HCT116 (cell line): Measurements from ENCODE around the gene RNGTT. TPM values are rescaled to one million over a fixed set of nuclear protein-coding genes. Genes with fewer than 3 reads are reported as not detected.

Source experiments
- ATAC-seq: fragments of 200-7000 bp; cut with Tn5 transposase; 2 replicates; pipeline ENCODE4 v1.9.1; 2020; ENCODE audit warnings: mild to moderate bottlenecking, moderate library complexity
- Bru-seq: library from RNA; stranded (reverse); fragments of 400-500 nt; gene quantifications from one replicate; lab custom pipeline; 2021; lab: Mats Ljungman, UMichigan
- BruChase-seq, 2 experiments: library from RNA; stranded (reverse); fragments of 400-500 nt; gene quantifications; one replicate each; lab custom pipeline; 2021; lab: Mats Ljungman, UMichigan
- BruUV-seq: library from RNA; stranded (reverse); fragments of 400-500 nt; replicated peaks from 2 replicates; lab custom pipeline; 2021; lab: Mats Ljungman, UMichigan
- CTCF ChIA-PET: fragments of 300-600 bp; sonication (Branson Sonifier 250); formaldehyde crosslinking; loops from one replicate; lab custom pipeline; 2021; ENCODE audit warnings: antibody characterized with exemption; lab: Charles Lee
- POLR2A ChIA-PET: fragments of 300-600, 350-600 bp; sonication (Branson Sonifier 250); formaldehyde crosslinking; loops from one replicate; lab custom pipeline; 2021; ENCODE audit warnings: antibody characterized with exemption; lab: Charles Lee
- RAD21 ChIA-PET, 2 experiments: fragments of 300-600 bp; sonication (Branson Sonifier 250); formaldehyde crosslinking; loops; one replicate each; lab custom pipeline; 2023; ENCODE audit warnings: low total read pairs in 2 of 2; ENCODE audit not compliant: uncharacterized antibody in 2 of 2, unreplicated experiment in 2 of 2, low non-redundant PET in 1 of 2; lab: Charles Lee
- DNase-seq: peaks from one replicate; pipeline ENCODE4 v3.0.0-alpha.2; 2010; ENCODE audit warnings: low read depth, low spot score
- H2AFZ ChIP-seq: fragments of 200-600 bp; shearing (Covaris generic), sonication (generic); 2 replicates; pipeline ENCODE4 v1.6.1; 2017; ENCODE audit warnings: low read depth, mixed run types, mixed read lengths, antibody characterized with exemption, low read length; ENCODE audit not compliant: poor library complexity, severe bottlenecking
- H3K27ac ChIP-seq: 2 replicates; pipeline ENCODE4 v1.5.1; 2012; ENCODE audit warnings: low read depth, low read length
- H3K27me3 ChIP-seq: fragments of 200-600 bp; sonication (generic); 2 replicates; pipeline ENCODE4 v1.6.1; 2016; ENCODE audit warnings: mixed run types, low read length, mixed read lengths; ENCODE audit not compliant: insufficient read depth
- H3K36me3 ChIP-seq, 2 experiments: fragments of 200-500 bp in 1 of 2; fragments of 200-600 bp in 1 of 2; sonication (Bioruptor generic) in 1 of 2; sonication (generic) in 1 of 2; 2 replicates each; pipeline versions ENCODE4 v1.5.1 to v1.6.1; 2014 to 2016; ENCODE audit warnings: low read length in 2 of 2, inconsistent platforms in 1 of 2, mixed read lengths in 1 of 2, mixed run types in 1 of 2; ENCODE audit not compliant: insufficient read depth in 2 of 2, control insufficient read depth in 1 of 2
- H3K4me1 ChIP-seq, 2 experiments: fragments of 200-600 bp in 1 of 2; sonication (generic) in 1 of 2; 2 replicates each; pipeline versions ENCODE4 v1.5.1 to v1.6.1; 2012 to 2017; ENCODE audit warnings: low read length in 2 of 2, inconsistent platforms in 1 of 2, mild to moderate bottlenecking in 1 of 2, mixed read lengths in 1 of 2, mixed run types in 1 of 2, moderate library complexity in 1 of 2; ENCODE audit not compliant: insufficient read depth in 2 of 2, control insufficient read depth in 1 of 2
- H3K4me2 ChIP-seq: fragments of 200-600 bp; sonication (generic); 2 replicates; pipeline ENCODE4 v1.6.1; 2017; ENCODE audit warnings: mixed run types, low read length, mixed read lengths
- H3K4me3 ChIP-seq, 2 experiments: fragments of 200-600 bp in 1 of 2; sonication (generic) in 1 of 2; replicated peaks in 1 of 2; 2 replicates each; pipeline ENCODE4 v1.5.1; 2011 to 2016; ENCODE audit warnings: low read length in 2 of 2, control low read depth in 1 of 2, low read depth in 1 of 2, mild to moderate bottlenecking in 1 of 2, mixed read lengths in 1 of 2, mixed run types in 1 of 2
- H3K79me2 ChIP-seq: fragments of 200-600 bp; sonication (generic); 2 replicates; pipeline ENCODE4 v1.6.1; 2017; ENCODE audit warnings: mild to moderate bottlenecking, mixed run types, low read length, moderate library complexity, mixed read lengths; ENCODE audit not compliant: insufficient read depth
- H3K9ac ChIP-seq: fragments of 200-600 bp; sonication (generic); 2 replicates; pipeline ENCODE4 v1.6.1; 2016; ENCODE audit warnings: low read length, mixed read lengths
- H3K9me2 ChIP-seq: fragments of 200-600 bp; sonication (generic), shearing (Covaris generic); 2 replicates; pipeline ENCODE4 v1.6.1; 2017; ENCODE audit warnings: mixed run types, mild to moderate bottlenecking, moderate library complexity; ENCODE audit not compliant: insufficient read depth
- H3K9me3 ChIP-seq, 2 experiments: fragments of 200-500 bp in 1 of 2; fragments of 200-600 bp in 1 of 2; sonication (Bioruptor generic) in 1 of 2; sonication (generic) in 1 of 2; 2 replicates each; pipeline ENCODE4 v1.6.1; 2014 to 2017; ENCODE audit warnings: low read length in 2 of 2, mixed read lengths in 2 of 2, inconsistent platforms in 1 of 2, low read depth in 1 of 2, mild to moderate bottlenecking in 1 of 2, mixed run types in 1 of 2, moderate library complexity in 1 of 2; ENCODE audit not compliant: control insufficient read depth in 1 of 2, insufficient read depth in 1 of 2
- H4K20me1 ChIP-seq: fragments of 200-600 bp; sonication (generic), shearing (Covaris generic); 2 replicates; pipeline ENCODE4 v1.6.1; 2017; ENCODE audit warnings: mixed run types, mild to moderate bottlenecking, moderate library complexity; ENCODE audit not compliant: insufficient read depth
- CBX3 ChIP-seq: IDR thresholded peaks from 2 replicates; pipeline ENCODE4 v1.6.1; 2012; ENCODE audit warnings: low read depth
- CEBPB ChIP-seq: IDR thresholded peaks from 2 replicates; pipeline ENCODE4 v1.6.1; 2012; ENCODE audit warnings: low read depth
- EGR1 ChIP-seq: IDR thresholded peaks from 2 replicates; pipeline ENCODE4 v1.6.1; 2012; ENCODE audit warnings: low read depth
- ELF1 ChIP-seq: IDR thresholded peaks from 2 replicates; pipeline ENCODE4 v1.6.1; 2012; ENCODE audit warnings: low read depth, borderline replicate concordance
- EZH2 ChIP-seq: fragments of 200-600 bp; sonication (generic); IDR thresholded peaks from 2 replicates; pipeline ENCODE4 v1.6.1; 2017; ENCODE audit warnings: antibody characterized with exemption, mixed run types
- EZH2phosphoT487 ChIP-seq: fragments of 200-600 bp; IDR thresholded peaks from 2 replicates; pipeline ENCODE4 v1.6.1; 2018; ENCODE audit warnings: antibody characterized with exemption, borderline replicate concordance
- FOSL1 ChIP-seq: IDR thresholded peaks from 2 replicates; pipeline ENCODE4 v1.6.1; 2012; ENCODE audit warnings: low read depth
- JUND ChIP-seq: IDR thresholded peaks from 2 replicates; pipeline ENCODE4 v1.6.1; 2012
- RAD21 ChIP-seq: IDR thresholded peaks from 2 replicates; pipeline ENCODE4 v1.6.1; 2012; ENCODE audit warnings: low read depth, mild to moderate bottlenecking
- SIN3A ChIP-seq: IDR thresholded peaks from 2 replicates; pipeline ENCODE4 v1.6.1; 2012; ENCODE audit warnings: low read depth
- SP1 ChIP-seq: IDR thresholded peaks from 2 replicates; pipeline ENCODE4 v1.6.1; 2012; ENCODE audit warnings: low read depth
- TCF7L2 ChIP-seq: IDR thresholded peaks from 2 replicates; pipeline ENCODE4 v1.7.0; 2011; ENCODE audit warnings: borderline replicate concordance, inconsistent platforms; ENCODE audit not compliant: insufficient read depth, insufficient read length; ENCODE audit errors: extremely low read depth
- YY1 ChIP-seq: IDR thresholded peaks from 2 replicates; pipeline ENCODE4 v1.6.1; 2011; ENCODE audit warnings: low read length, low read depth, moderate library complexity, mild to moderate bottlenecking; ENCODE audit not compliant: insufficient replicate concordance; ENCODE audit errors: extremely low read depth
- ZFX ChIP-seq: fragments of 450-650 bp; IDR thresholded peaks from 2 replicates; pipeline ENCODE4 v1.6.1; 2017
- ZNF274 ChIP-seq: fragments of 200-500 bp; sonication (Bioruptor generic); IDR thresholded peaks from 2 replicates; pipeline ENCODE4 v1.6.1; 2014; ENCODE audit warnings: mild to moderate bottlenecking, low read depth, low read length, inconsistent platforms
- intact Hi-C: fragments of 100-400 bp; cut with micrococcal nuclease; formaldehyde crosslinking; loops from 2 replicates; pipeline ENCODE4 v1.10.0; 2022
- long read RNA-seq: library from polyadenylated mRNA; unstranded; transcript quantifications from one replicate; pipeline ENCODE4 v2.0.0, GENCODE V29; 2021; ENCODE audit not compliant: unreplicated experiment
- polyA plus RNA-seq: library from polyadenylated mRNA; unstranded; fragments of >200 nt; gene quantifications from 2 replicates; pipeline ENCODE4 v1.2.1, GENCODE V29; 2012; ENCODE audit warnings: missing spikeins
- total RNA-seq: library from RNA; stranded (reverse); gene quantifications from one replicate; pipeline ENCODE4 v1.2.1, GENCODE V29; 2021; ENCODE audit not compliant: unreplicated experiment
- TF ChIP-seq, protein P1 (sequence below): IDR thresholded peaks from 2 replicates; pipeline ENCODE4 v1.6.1; 2012
- TF ChIP-seq, protein P2 (sequence below): IDR thresholded peaks from 2 replicates; pipeline ENCODE4 v1.6.1; 2011; ENCODE audit warnings: mild to moderate bottlenecking, low read length, moderate library complexity; ENCODE audit not compliant: insufficient replicate concordance; ENCODE audit errors: extremely low read depth
- TF ChIP-seq, protein P3 (sequence below): IDR thresholded peaks from 2 replicates; pipeline ENCODE4 v1.6.1; 2012
- TF ChIP-seq, protein P4 (sequence below), 3 experiments: fragments of 200-600 bp in 1 of 3; sonication (generic) in 1 of 3; IDR thresholded peaks in 2 of 3; conservative IDR thresholded peaks in 1 of 3; 2 replicates each; pipeline ENCODE4 v1.5.1; 2012 to 2017; ENCODE audit warnings: low read depth in 2 of 3, low read length in 2 of 3, antibody characterized with exemption in 1 of 3, borderline replicate concordance in 1 of 3, control low read depth in 1 of 3, mild to moderate bottlenecking in 1 of 3, mixed read lengths in 1 of 3, mixed run types in 1 of 3, moderate library complexity in 1 of 3; ENCODE audit not compliant: insufficient read depth in 1 of 3

The RNGTT gene
- total RNA-seq (23.0 TPM), Bru-seq, nascent RNA (percentile 84 among the genes with signal in this experiment), BruChase-seq, experiment 1, labeled RNA remaining after a 6-hour chase (percentile 62 among the genes with signal in this experiment), BruChase-seq, experiment 2, labeled RNA remaining after a 2-hour chase (percentile 65 among the genes with signal in this experiment)
- 6.4 and 8.4 TPM in 2 replicates for polyA plus RNA-seq
- long read RNA-seq, full-length matches to known transcripts = 65 of 80 reads
- long read RNA-seq, partial matches to known transcripts = 2 of 80 reads
- long read RNA-seq, other reads (novel, unspliced or antisense) = 13 of 80 reads

DNA sequence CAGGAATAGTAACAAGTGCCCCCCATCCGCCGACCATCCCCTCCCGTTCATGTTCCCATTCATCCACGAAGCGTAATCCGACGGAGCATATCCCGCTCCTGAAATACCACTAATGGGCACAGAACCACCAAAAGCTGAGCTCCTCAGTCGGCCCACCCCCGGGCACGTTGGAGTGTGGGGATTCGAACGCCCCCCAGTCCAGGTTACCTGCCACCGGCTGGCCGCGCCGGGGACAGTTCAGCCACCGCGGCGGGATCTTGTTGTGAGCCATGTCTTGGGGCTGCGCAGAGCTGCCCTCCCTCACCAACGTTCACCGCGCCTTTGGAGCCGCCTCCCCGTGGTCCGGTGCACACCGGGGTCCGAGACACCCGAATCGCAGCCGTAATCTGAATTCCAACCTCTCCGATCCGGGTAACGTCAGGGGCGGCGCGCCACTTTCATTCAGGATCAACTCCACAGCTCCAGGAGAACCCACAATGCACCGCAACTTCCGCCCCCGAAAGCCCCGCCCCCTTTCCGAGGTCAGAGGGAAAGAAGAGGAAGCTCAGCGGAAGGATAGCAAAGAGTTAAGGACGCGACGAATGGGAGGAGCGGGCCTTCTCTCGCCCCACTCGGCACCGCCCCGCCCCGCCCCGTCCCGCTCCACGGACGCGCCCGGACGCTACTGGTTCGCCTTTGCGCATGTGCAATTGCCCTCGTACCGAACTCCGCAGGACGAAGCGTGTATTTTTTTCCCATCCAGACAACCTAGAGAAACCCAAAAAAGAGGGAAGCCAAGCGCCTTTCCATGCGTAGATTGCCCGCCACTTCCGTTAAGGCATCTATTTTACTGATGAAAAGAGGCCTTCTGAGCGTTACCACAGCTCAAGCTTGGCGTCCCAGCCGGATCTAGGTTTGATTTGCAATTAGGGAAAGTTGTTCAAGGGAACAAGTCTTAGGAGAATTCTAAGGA is at the start of gene RNGTT:
Gene RNGTT (minus strand): TSS at position 480 of the 952 bp plus-strand sequence. CDS start 209 bp downstream, at position 271.
- Histone ChIP-seq H3K4me3 (peak within 1 kb of the TSS; percentile 77 to 100), H3K79me2 (peaks cover 48% of the 10 kb centered on the region), H3K9ac (peak within 1 kb of the TSS; percentile 85), H3K36me3 (no peaks in the 10 kb centered on the region), H2AFZ (peak within 1 kb of the TSS; percentile 64), H3K9me2 (no peaks in the 10 kb centered on the region), H3K4me2 (peak within 1 kb of the TSS; percentile 89), H3K27ac (peak within 1 kb of the TSS; percentile 73), H3K9me3 (no peaks in the 10 kb centered on the region), H4K20me1 (no peaks in the 10 kb centered on the region), H3K27me3 (no peaks in the 10 kb centered on the region), H3K4me1 (peaks cover 4 to 13% of the 10 kb centered on the region in 2 experiments; a peak in 2 of 4 replicates)
- intact Hi-C loops = no loop called here
- CTCF ChIA-PET = interaction anchor here (0.9 to 1.0 kb wide), 3 partner anchors 45 to 1897 kb away, joined by 3 to 4 read pairs (median 4); no protein-coding TSS in a partner anchor
- ATAC-seq (peak; percentile 99), DNase-seq (peak; percentile 94)
- TSS peak; percentile 66 for BruUV-seq
- RAD21 ChIA-PET = no interaction called here
- POLR2A ChIA-PET = interaction anchor here (1.0 kb wide), 1 partner anchor 19 kb away, joined by 5 read pairs; no protein-coding TSS in a partner anchor
- TF ChIP-seq SIN3A (peak; percentile 69), YY1 (peak; percentile 81), CBX3 (peak; percentile 69), FOSL1 (no peak), EGR1 (peak; percentile 68; the same call in 1 of the 2 replicates), ELF1 (peak; percentile 93), JUND (no peak), EZH2 (no peak), RAD21 (no peak), TCF7L2 (peak; percentile 75), SP1 (peak; percentile 92), EZH2phosphoT487 (no peak), ZNF274 (no peak), CEBPB (no peak), ZFX (no peak)
- TF ChIP-seq, protein P1, sequence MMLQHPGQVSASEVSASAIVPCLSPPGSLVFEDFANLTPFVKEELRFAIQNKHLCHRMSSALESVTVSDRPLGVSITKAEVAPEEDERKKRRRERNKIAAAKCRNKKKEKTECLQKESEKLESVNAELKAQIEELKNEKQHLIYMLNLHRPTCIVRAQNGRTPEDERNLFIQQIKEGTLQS = no peak
- TF ChIP-seq, protein P2, sequence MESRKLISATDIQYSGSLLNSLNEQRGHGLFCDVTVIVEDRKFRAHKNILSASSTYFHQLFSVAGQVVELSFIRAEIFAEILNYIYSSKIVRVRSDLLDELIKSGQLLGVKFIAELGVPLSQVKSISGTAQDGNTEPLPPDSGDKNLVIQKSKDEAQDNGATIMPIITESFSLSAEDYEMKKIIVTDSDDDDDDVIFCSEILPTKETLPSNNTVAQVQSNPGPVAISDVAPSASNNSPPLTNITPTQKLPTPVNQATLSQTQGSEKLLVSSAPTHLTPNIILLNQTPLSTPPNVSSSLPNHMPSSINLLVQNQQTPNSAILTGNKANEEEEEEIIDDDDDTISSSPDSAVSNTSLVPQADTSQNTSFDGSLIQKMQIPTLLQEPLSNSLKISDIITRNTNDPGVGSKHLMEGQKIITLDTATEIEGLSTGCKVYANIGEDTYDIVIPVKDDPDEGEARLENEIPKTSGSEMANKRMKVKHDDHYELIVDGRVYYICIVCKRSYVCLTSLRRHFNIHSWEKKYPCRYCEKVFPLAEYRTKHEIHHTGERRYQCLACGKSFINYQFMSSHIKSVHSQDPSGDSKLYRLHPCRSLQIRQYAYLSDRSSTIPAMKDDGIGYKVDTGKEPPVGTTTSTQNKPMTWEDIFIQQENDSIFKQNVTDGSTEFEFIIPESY = peak; percentile 49
- TF ChIP-seq, protein P3, sequence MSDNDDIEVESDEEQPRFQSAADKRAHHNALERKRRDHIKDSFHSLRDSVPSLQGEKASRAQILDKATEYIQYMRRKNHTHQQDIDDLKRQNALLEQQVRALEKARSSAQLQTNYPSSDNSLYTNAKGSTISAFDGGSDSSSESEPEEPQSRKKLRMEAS = peak; percentile 63; the same call in 1 of the 2 replicates
- TF ChIP-seq, protein P4, sequence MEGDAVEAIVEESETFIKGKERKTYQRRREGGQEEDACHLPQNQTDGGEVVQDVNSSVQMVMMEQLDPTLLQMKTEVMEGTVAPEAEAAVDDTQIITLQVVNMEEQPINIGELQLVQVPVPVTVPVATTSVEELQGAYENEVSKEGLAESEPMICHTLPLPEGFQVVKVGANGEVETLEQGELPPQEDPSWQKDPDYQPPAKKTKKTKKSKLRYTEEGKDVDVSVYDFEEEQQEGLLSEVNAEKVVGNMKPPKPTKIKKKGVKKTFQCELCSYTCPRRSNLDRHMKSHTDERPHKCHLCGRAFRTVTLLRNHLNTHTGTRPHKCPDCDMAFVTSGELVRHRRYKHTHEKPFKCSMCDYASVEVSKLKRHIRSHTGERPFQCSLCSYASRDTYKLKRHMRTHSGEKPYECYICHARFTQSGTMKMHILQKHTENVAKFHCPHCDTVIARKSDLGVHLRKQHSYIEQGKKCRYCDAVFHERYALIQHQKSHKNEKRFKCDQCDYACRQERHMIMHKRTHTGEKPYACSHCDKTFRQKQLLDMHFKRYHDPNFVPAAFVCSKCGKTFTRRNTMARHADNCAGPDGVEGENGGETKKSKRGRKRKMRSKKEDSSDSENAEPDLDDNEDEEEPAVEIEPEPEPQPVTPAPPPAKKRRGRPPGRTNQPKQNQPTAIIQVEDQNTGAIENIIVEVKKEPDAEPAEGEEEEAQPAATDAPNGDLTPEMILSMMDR (IDR thresholded peaks at IDR 0.05 in 2 of 3, conservative IDR thresholded peaks at IDR 0.05 in 1 of 3; ENCODE audit: borderline replicate concordance in 1 of 3, insufficient read depth in 1 of 3, low read depth in 2 of 3, low read length in 2 of 3) = no peak
